SJSA1 (cell line): ENCODE measurements around the gene P2RY13. TPM values are rescaled to one million over a fixed set of nuclear protein-coding genes. Genes with fewer than 3 reads are reported as not detected.
A peak's percentile ranks its signal among the peaks of the same experiment; 100 is the strongest.

ENCODE experiments used
- DNase-seq, 2 experiments: peaks; one replicate each; pipeline ENCODE4 v3.0.0-alpha.2; 2015 to 2020; ENCODE audit warnings: low spot score in 2 of 2, low read depth in 1 of 2
- H3K27ac ChIP-seq: fragments of 250-450 bp; sonication (Bioruptor Pico); 2 replicates; pipeline ENCODE4 v1.5.1; 2020; ENCODE audit warnings: mild to moderate bottlenecking, moderate library complexity
- H3K27me3 ChIP-seq: fragments of 250-450 bp; sonication (Bioruptor Pico); replicated peaks from 2 replicates; pipeline ENCODE4 v1.5.1; 2020; ENCODE audit warnings: mild to moderate bottlenecking, moderate library complexity
- H3K36me3 ChIP-seq: fragments of 250-450 bp; sonication (Bioruptor Pico); 2 replicates; pipeline ENCODE4 v1.5.1; 2020; ENCODE audit warnings: mild to moderate bottlenecking
- H3K4me1 ChIP-seq: fragments of 250-450 bp; sonication (Bioruptor Pico); replicated peaks from 2 replicates; pipeline ENCODE4 v1.6.1; 2021; ENCODE audit warnings: mild to moderate bottlenecking
- H3K4me3 ChIP-seq: fragments of 250-450 bp; sonication (Bioruptor Pico); 2 replicates; pipeline ENCODE4 v1.5.1; 2020; ENCODE audit warnings: mild to moderate bottlenecking
- H3K9me3 ChIP-seq: fragments of 250-450 bp; sonication (Bioruptor Pico); replicated peaks from 2 replicates; pipeline ENCODE4 v1.5.1; 2020; ENCODE audit warnings: mild to moderate bottlenecking
- total RNA-seq: library from RNA; depleted of rRNA; stranded (reverse); fragments of >200 nt; shearing (Covaris generic); gene quantifications from 2 replicates; pipeline ENCODE4 v1.2.3, GENCODE V29; 2014

P2RY13 gene
- total RNA-seq, 1 experiment from 2014 or later = not detected

GRCh38 chr3:151315136-151315535 is 14.2 kb downstream of the P2RY13 start:
- H3K27ac ChIP-seq = peak overlapping the region; percentile 87
- DNase-seq = peak in 1 of 2 experiments; percentile 76

GRCh38 chr3:151314593-151314992 is 14.8 kb downstream of the P2RY13 start:
- Histone ChIP-seq H3K36me3 (no peaks in the 10 kb centered on the region), H3K9me3 (no peaks in the 10 kb centered on the region), H3K27ac (peak overlapping the region; percentile 87)

More at GRCh38 chr3:151315136-151315535, 14.2 kb downstream of the P2RY13 start:
- Histone ChIP-seq H3K27me3 (no peaks in the 10 kb centered on the region), H3K36me3 (no peaks in the 10 kb centered on the region), H3K9me3 (no peaks in the 10 kb centered on the region), H3K4me1 (peaks cover 28% of the 10 kb centered on the region), H3K4me3 (no peak overlapping the region)

GRCh38 chr3:151314137-151314536 is 15.2 kb downstream of the P2RY13 start:
- Histone ChIP-seq H3K9me3 (no peaks in the 10 kb centered on the region), H3K4me1 (peaks cover 28% of the 10 kb centered on the region), H3K4me3 (no peak overlapping the region), H3K27ac (peak overlapping the region; percentile 87; the same call in 1 of the 2 replicates), H3K36me3 (no peaks in the 10 kb centered on the region), H3K27me3 (no peaks in the 10 kb centered on the region)
- DNase-seq = no peak

More at GRCh38 chr3:151314593-151314992, 14.8 kb downstream of the P2RY13 start:
- no peak for DNase-seq
- Histone ChIP-seq H3K27me3 (no peaks in the 10 kb centered on the region), H3K4me1 (peaks cover 28% of the 10 kb centered on the region), H3K4me3 (no peak overlapping the region)

DNA sequence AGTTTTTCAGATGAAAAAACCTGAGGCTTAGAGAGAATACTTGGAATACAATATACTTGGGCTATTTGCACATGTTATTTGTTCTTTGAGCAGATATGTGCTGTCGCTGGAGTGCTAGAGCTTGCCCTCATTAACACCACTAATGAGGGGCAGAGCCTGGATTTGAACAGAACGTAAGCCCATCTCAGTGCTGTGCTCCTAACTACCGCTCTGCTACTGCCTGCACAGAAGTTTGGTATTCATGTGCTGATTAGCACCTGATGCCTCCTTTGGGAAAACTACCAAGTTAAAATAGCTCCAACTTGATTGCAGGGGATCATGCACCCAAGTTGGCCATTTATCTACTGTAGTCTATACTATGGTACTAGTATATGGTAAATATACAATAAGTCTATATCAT is 16.4 kb downstream of the P2RY13 start:
- Histone ChIP-seq H3K36me3 (no peaks in the 10 kb centered on the region), H3K9me3 (no peaks in the 10 kb centered on the region), H3K27me3 (no peaks in the 10 kb centered on the region), H3K27ac (no peak overlapping the region), H3K4me3 (no peak overlapping the region), H3K4me1 (peaks cover 32% of the 10 kb centered on the region)
- DNase-seq = no peak

DNA sequence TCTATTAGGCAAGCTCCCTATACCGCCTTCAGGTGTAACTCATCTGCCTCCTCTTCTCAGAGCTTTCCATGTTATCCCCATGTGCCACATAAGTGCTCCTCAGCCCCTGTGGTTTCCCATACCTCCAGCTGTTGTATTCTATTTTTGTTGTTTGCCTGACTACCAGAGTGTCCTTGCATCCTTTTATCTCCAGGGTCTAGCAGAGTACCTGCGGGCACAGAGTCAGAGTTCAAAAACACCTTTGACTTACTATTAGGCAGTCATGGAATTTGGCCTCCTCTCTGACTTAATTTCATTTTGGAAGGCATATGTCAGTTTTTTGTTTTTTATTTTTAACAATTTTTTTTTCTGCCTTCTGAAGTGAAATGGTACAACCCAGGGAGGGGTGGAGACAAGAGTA is 19.8 kb downstream of the P2RY13 start:
- H3K9me3 ChIP-seq = no peaks in the 10 kb centered on the region
- H3K4me1 ChIP-seq = peaks cover 41% of the 10 kb centered on the region
- no peak for DNase-seq
- H3K4me3 ChIP-seq = no peak overlapping the region
- no peak overlapping the region for H3K27ac ChIP-seq
- no peaks in the 10 kb centered on the region for H3K27me3 ChIP-seq
- H3K36me3 ChIP-seq = no peaks in the 10 kb centered on the region

DNA sequence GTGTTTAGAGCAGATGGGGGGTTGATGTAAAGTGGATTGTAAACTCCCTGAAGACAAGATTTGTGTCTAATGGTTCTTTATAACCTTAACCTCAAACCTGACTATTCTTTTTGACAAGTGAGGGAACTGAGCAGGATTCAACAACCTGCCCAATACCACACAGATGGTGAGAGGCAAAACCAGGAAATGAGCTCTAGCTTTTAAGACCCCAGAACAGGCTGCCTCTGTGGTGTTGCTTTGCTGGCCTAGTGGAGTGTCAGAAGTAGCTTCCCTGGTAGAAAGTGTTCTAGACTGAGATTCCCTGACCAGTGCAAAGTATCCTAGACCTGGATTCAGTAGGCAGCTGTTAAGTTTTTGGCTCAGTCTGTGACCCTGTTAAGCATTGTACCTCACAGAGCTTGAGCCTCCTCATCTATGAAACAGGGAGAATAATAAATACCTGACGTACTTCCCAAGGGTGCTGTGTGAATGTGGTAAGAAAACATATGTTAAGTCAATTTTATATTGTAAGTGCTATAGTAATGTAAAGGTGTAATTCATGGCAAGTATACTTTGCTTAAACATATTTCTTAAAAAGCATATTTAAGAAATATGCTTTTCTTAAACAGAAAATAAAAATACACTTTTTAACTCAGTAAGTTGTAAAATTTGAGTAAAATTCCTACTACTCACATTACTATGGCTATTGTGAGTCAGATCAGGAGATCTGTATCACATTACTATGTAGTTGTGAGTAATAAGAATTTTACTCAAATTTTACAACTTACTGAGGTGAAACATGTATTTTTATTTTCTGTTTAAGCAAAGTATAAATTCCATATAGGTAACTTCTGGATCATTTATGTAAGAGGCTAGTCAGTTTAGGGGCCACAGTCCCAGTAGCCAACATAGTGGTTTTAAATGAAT is 21.5 kb downstream of the P2RY13 start:
- Histone ChIP-seq H3K27ac (0 out of 2 replicates have a peak overlapping the region, but pooled peaks have one; percentile 1), H3K4me3 (no peak overlapping the region), H3K27me3 (no peaks in the 10 kb centered on the region), H3K4me1 (peaks cover 48% of the 10 kb centered on the region), H3K9me3 (no peaks in the 10 kb centered on the region), H3K36me3 (no peaks in the 10 kb centered on the region)
- DNase-seq = no peak

- H3K9me3 ChIP-seq = no peaks in the 10 kb centered on the region
- H3K36me3 ChIP-seq = no peaks in the 10 kb centered on the region
- no peak overlapping the region for H3K4me3 ChIP-seq
- peak overlapping the region; percentile 99 for H3K27ac ChIP-seq
- no peaks in the 10 kb centered on the region for H3K27me3 ChIP-seq
- DNase-seq = no peak
- peaks cover 49% of the 10 kb centered on the region for H3K4me1 ChIP-seq
Measured at GRCh38 chr3:151307131-151307530, 22.2 kb downstream of the P2RY13 start.

- no peak overlapping the region for H3K4me3 ChIP-seq
- no peaks in the 10 kb centered on the region for H3K27me3 ChIP-seq
Measured at GRCh38 chr3:151306168-151306810, 23.1 kb downstream of the P2RY13 start.

GRCh38 chr3:151305775-151306151 is 23.6 kb downstream of the P2RY13 start:
- peak overlapping the region; percentile 99 for H3K27ac ChIP-seq
- H3K4me1 ChIP-seq = peaks cover 59% of the 10 kb centered on the region
- no peak overlapping the region; the same call in 1 of the 2 replicates for H3K4me3 ChIP-seq
- no peak for DNase-seq
- no peaks in the 10 kb centered on the region for H3K9me3 ChIP-seq
- no peaks in the 10 kb centered on the region for H3K27me3 ChIP-seq
- no peaks in the 10 kb centered on the region for H3K36me3 ChIP-seq

More at GRCh38 chr3:151306168-151306810, 23.1 kb downstream of the P2RY13 start:
- Histone ChIP-seq H3K27ac (peak overlapping the region; percentile 99), H3K9me3 (no peaks in the 10 kb centered on the region), H3K4me1 (peaks cover 58% of the 10 kb centered on the region), H3K36me3 (no peaks in the 10 kb centered on the region)
- DNase-seq = no peak

DNA sequence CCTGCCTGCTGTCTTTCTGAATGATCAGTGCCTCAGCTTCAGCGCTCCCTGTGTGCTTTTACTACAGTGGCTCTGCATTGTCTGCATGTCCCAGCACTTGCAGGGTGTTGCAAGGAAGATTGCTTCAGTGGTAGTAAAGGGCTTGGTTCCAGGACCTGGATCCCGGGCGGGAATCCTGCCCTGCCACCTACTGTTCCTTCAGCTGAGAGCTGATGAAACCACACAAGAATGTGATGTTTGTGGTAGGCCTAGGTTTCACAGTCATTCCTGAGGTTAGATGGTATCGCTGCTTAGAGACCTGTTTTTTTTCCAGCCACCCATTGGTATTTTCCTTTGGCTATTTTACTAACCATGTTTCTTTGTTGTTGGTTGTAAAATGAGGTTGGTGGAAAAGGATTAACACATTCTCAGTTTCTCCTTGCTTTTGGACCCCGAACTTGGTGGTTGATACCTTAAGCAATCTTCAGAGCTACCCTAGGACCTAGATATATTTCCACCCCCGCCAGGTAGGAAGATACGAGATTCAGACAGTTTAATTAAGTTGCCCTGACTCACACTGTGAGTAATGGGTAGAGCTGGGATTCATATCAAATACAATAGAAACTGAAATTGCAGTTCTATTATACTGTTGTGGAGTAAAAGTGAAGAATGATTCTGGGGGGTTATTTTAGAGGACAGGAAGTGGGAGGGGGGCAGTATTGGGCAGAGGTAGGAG is 24.1 kb downstream of the P2RY13 start:
- Histone ChIP-seq H3K4me3 (peak overlapping the region; percentile 18), H3K9me3 (no peaks in the 10 kb centered on the region), H3K4me1 (peaks cover 59% of the 10 kb centered on the region), H3K36me3 (no peaks in the 10 kb centered on the region), H3K27me3 (no peaks in the 10 kb centered on the region), H3K27ac (peak overlapping the region; percentile 99)
- peak; percentile 92 to 96 for DNase-seq

GRCh38 chr3:151303751-151304150 is 25.6 kb downstream of the P2RY13 start:
- no peaks in the 10 kb centered on the region for H3K27me3 ChIP-seq
- no peak overlapping the region for H3K27ac ChIP-seq
- H3K4me3 ChIP-seq = no peak overlapping the region
- H3K4me1 ChIP-seq = peaks cover 59% of the 10 kb centered on the region
- no peak for DNase-seq
- no peaks in the 10 kb centered on the region for H3K9me3 ChIP-seq
- no peaks in the 10 kb centered on the region for H3K36me3 ChIP-seq

DNA sequence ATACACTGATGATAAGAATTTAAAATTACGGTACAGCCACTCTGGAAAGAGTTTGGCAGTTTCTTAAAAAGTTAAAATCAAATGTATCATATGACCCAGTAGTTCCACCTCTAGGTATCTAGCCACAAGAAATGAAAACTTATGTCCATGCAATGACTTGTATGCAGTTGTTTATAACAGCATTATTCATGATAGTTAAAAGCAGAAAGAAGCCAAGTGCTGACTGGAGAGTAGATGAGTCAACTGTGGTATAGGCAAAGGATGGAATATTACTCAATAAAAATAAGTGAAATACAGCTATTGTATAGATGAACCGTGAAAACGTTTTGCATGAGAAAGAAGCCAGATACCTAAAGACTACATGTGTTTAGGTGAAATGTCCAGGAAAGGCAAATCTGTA is 27.6 kb downstream of the P2RY13 start:
- H3K27me3 ChIP-seq = no peaks in the 10 kb centered on the region
- H3K4me1 ChIP-seq = peaks cover 43% of the 10 kb centered on the region
- H3K27ac ChIP-seq = no peak overlapping the region
- no peaks in the 10 kb centered on the region for H3K36me3 ChIP-seq
- no peak overlapping the region for H3K4me3 ChIP-seq
- H3K9me3 ChIP-seq = no peaks in the 10 kb centered on the region
- DNase-seq = peak in 1 of 2 experiments; percentile 30

GRCh38 chr3:151300539-151300938 is 28.8 kb downstream of the P2RY13 start:
- H3K4me1 ChIP-seq = peaks cover 30% of the 10 kb centered on the region
- H3K9me3 ChIP-seq = no peaks in the 10 kb centered on the region
- no peak for DNase-seq
- no peaks in the 10 kb centered on the region for H3K36me3 ChIP-seq
- no peak overlapping the region for H3K27ac ChIP-seq
- H3K4me3 ChIP-seq = no peak overlapping the region
- no peaks in the 10 kb centered on the region for H3K27me3 ChIP-seq
